CD4-positive, CD25-positive, alpha-beta regulatory T cell (primary cell): ENCODE results near the gene UQCRH. TPM values are rescaled to one million over a fixed set of nuclear protein-coding genes. Genes with fewer than 3 reads are reported as not detected.

ENCODE experiments used
- polyA plus RNA-seq, 4 donors: library from polyadenylated mRNA; unstranded; fragments of 300-500 nt; fragmentation: Illumina TruSeq; gene quantifications; one replicate each; pipeline ENCODE4 v1.2.3, GENCODE V29; 2021
- total RNA-seq: library from RNA; stranded (reverse); gene quantifications from one replicate; pipeline ENCODE4 v1.2.3, GENCODE V29; 2022

Gene UQCRH
- total and polyA plus RNA-seq, 5 donors from 2014 or later, result 120 to 357 (median 333) TPM

Other genes starting within 250 kb of the UQCRH start
- gene PIK3R3, start 171.1 kb upstream of the UQCRH start, total RNA-seq, result 4.9 TPM
- 1 to 10 TPM; 3.2 to 7.7 (median 5.0) TPM for gene PIK3R3, start 171.1 kb upstream of the UQCRH start, polyA plus RNA-seq
- not detected for gene TSPAN1, start 128.6 kb upstream of the UQCRH start, total RNA-seq
- not detected for gene TSPAN1, start 128.6 kb upstream of the UQCRH start, polyA plus RNA-seq
- gene P3R3URF, start 127.2 kb upstream of the UQCRH start, total RNA-seq, result not detected
- gene P3R3URF, start 127.2 kb upstream of the UQCRH start, polyA plus RNA-seq, result not detected
- gene POMGNT1, start 105.3 kb upstream of the UQCRH start, total RNA-seq, result 32.5 TPM
- 10 to 100 TPM; 28.9 to 35.8 (median 32.5) TPM for gene POMGNT1, start 105.3 kb upstream of the UQCRH start, polyA plus RNA-seq
- not detected for gene LURAP1, start 100.4 kb upstream of the UQCRH start, total RNA-seq
- gene LURAP1, start 100.4 kb upstream of the UQCRH start, polyA plus RNA-seq, result not detected
- 0.67 TPM for gene RAD54L, start 55.9 kb upstream of the UQCRH start, total RNA-seq
- 1 to 10 TPM in 1 of 4 donors, under 1 TPM in 2, not detected in 1; 0.13 to 1.7 (median 0.16) TPM for gene RAD54L, start 55.9 kb upstream of the UQCRH start, polyA plus RNA-seq
- 35.0 TPM for gene LRRC41, start 82 bp upstream of the UQCRH start, total RNA-seq
- 10 to 100 TPM; 45.8 to 51.3 (median 50.7) TPM for gene LRRC41, start 82 bp upstream of the UQCRH start, polyA plus RNA-seq
- 33.4 TPM for gene NSUN4, start 37.1 kb downstream of the UQCRH start, total RNA-seq
- 10 to 100 TPM; 10.8 to 19.6 (median 15.7) TPM for gene NSUN4, start 37.1 kb downstream of the UQCRH start, polyA plus RNA-seq
- gene FAAH, start 90.6 kb downstream of the UQCRH start, total RNA-seq, result 7.3 TPM
- 1 to 10 TPM in 3 of 4 donors, under 1 TPM in 1; 0.86 to 2.2 (median 1.6) TPM for gene FAAH, start 90.6 kb downstream of the UQCRH start, polyA plus RNA-seq
- not detected for gene DMBX1, start 186.1 kb downstream of the UQCRH start, total RNA-seq
- not detected for gene DMBX1, start 186.1 kb downstream of the UQCRH start, polyA plus RNA-seq
- not detected for gene KNCN, start 247.9 kb downstream of the UQCRH start, total RNA-seq
- gene KNCN, start 247.9 kb downstream of the UQCRH start, polyA plus RNA-seq, result not detected